Caki2 (cell line): Measurements from ENCODE around the gene C11orf24. TPM values are rescaled to one million over a fixed set of nuclear protein-coding genes. Genes with fewer than 3 reads are reported as not detected.
A peak's percentile ranks its signal among the peaks of the same experiment; 100 is the strongest.
"Not testable (repeated sequence)": the region's sequence is repeated elsewhere in the genome, so short reads cannot be mapped to it uniquely, and the experiment has no call there.

ENCODE experiments used
- DNase-seq: peaks from one replicate; pipeline ENCODE4 v3.0.0-alpha.2; 2015; ENCODE audit warnings: low read depth
- in situ Hi-C: cut with HindIII; loops from 2 replicates; pipeline ENCODE4 v1.10.0; 2016; ENCODE audit warnings: low sequenced_read_pairs, low pct_unique_long_range_greater_than_20kb, mixed read lengths
- total RNA-seq: library from RNA; depleted of rRNA; stranded (reverse); fragments of >200 nt; shearing (Covaris generic); gene quantifications from 2 replicates; pipeline ENCODE4 v1.2.3, GENCODE V29; 2014; ENCODE audit warnings: low replicate concordance

Gene C11orf24
- total RNA-seq, 1 experiment from 2014 or later, result 22.6 TPM

DNA sequence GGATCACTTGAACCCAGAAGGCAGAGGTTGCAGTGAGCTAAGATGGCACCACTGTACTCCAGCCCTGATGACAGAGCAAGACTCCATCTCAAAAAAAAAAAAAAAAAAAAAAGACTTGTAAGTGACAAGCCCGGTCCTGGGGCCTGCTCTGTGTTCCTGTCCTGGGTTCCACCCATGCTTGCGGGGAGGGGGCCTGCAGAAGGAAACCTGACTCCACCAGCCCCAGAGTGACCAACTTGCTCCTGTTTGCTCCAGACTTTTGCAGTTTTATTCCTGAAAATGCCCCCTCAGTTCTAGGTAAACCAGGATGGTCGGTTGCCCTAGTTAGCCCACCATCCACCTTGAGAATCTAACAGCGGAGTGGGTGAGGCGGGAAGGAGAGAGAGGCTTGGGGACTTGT is 30.5 kb upstream of the C11orf24 start:
- in situ Hi-C loops, result no loop called here

DNA sequence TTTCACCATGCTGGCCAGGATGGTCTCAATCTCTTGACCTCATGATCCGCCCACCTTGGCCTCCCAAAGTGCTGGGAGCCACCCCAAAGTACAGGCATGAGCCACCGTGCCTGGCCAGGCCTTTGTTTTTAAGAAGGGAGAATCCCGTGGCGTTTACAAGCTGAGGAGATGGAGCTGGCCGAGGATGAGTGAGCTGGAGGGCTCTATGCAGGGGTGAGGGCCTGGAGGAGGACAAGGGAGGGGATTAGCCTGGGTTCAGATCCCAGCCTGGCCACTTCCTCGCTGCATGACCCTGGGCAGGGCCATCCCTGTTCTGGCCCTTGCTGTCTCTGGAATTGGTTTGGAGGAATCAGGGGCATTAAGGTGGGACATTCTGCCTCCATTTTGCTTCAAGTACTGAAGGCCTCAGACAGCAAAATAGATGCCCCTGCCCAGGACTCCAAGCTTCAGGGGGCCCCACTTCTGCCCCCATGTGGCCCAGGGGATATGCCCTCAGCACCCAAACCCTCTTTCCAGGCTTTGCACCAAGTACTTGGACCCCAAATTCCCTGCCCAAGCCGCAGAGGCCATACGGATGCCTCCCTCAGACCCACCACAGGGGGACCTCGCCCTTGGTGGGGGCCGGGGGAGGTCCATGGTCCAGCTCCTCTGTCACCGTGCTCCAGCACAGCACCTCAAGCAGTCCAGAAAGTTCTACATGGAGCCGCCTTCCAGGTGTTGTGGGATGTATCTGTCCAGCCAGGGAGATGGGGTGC is 28.5 kb upstream of the C11orf24 start:
- no peak for DNase-seq
- in situ Hi-C loops, result no loop called here

More for the DNA sequence above, 30.5 kb upstream of the C11orf24 start:
- no peak for DNase-seq

- in situ Hi-C loops, DNase-seq: not testable (repeated sequence)
These were observed 27.7 kb upstream of the C11orf24 start for GRCh38 chr11:68299517-68299879.

DNA sequence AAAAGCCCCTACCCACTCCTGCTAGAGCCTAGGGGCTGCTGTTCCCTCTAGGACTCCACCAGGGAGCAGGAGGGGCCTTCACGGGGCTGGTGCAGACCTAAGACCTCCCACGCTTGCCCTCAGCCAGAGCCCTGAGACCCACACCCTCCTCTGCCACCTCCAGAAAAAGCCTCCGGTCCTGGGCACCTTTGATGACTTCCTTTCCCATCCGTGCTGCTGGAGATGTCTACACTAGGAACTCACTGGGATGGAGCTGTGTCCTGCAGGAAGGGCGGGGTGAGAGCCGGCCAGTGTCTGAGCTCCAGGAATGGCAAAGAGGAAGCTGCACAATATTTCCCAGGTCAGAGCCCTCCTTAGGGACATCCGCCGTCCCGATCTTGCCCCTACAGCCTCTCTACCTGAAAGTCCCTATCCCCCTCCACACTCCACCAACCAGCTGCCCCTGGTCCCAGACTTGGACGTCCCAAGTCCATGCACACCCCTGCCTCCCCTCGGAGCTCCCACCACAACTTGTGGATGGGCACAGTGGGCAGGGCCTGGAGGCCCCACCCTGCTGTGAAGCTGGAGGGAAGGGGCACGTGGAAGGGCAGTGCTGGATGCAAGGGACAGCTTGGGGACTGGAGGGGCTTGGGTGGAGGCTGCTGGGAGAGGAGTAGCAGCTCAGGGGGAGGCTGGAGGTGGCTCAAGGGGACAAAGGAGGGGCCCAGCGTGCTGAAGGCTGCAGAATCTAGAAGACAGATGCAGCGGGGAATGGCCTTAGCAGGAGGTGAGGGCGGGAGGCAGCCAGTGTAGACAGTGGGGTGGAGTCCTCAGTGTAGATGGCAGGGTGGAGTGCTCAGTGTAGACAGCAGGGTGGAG is 27.1 kb upstream of the C11orf24 start:
- DNase-seq, result no peak
- in situ Hi-C loops, result no loop called here

- DNase-seq, result peak; percentile 49
- in situ Hi-C loops, result no loop called here
These were observed 26.3 kb upstream of the C11orf24 start for GRCh38 chr11:68297812-68298658.

GRCh38 chr11:68297494-68297811 is 25.7 kb upstream of the C11orf24 start:
- DNase-seq, result no peak
- in situ Hi-C loops, result no loop called here

GRCh38 chr11:68297052-68297378 is 25.2 kb upstream of the C11orf24 start:
- in situ Hi-C loops, result no loop called here
- DNase-seq, result no peak

DNA sequence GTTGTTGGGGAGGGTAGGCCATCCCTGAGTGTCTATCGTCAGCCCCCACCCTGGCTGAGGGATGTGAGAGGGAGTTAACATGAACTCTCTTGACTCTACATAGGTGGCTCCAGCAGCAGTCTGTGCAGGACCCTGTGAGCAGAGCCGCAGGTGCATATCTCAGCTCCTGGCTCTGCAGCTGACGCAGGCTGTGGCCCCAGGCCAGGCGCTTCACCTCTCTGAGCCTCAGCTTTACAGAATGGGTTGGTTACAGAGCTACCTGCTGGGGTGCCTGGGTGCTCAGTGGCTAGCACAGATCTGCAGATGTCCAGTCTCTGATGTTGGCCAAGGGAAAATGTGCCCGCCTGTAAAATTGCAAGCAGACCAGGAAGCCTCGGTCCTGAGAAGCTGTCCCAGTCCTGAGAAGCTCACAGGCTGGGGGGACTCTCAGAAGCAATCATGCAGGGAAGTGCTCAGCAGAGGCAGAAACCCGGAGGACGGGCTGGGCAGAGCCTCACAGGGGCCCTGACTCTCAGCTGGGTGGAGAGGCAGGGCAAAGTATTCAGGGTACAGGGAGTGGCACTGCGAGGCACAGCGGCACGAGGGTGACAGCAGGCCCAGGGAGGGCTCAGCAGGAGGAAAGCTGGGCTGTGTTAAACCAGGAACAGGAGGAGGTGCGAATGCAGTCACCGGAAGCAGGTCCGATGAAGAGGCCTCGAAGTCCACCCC is 24.7 kb upstream of the C11orf24 start:
- in situ Hi-C loops, result no loop called here
- no peak for DNase-seq

DNA sequence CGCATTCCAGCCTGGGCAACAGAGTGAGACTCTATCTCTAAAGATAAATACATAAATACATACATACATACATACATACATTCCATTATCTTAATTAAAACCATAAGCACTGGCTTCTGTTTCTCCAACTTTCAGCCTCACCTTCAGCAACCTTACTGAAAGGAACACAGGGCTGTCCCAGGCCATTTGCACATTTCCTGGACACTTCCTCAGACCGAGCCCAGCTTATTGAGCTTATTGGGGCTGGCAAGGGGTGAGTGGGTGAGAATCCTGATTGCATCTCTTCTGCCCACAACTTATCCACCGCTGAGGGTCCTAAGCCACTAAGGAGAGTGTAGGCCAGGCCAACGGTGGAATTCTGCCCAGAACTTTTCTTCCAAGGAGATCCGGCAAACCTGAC is 24.2 kb upstream of the C11orf24 start:
- in situ Hi-C loops, result no loop called here
- DNase-seq, result no peak

GRCh38 chr11:68295271-68295670 is 23.5 kb upstream of the C11orf24 start:
- no peak for DNase-seq
- in situ Hi-C loops, result no loop called here

DNA sequence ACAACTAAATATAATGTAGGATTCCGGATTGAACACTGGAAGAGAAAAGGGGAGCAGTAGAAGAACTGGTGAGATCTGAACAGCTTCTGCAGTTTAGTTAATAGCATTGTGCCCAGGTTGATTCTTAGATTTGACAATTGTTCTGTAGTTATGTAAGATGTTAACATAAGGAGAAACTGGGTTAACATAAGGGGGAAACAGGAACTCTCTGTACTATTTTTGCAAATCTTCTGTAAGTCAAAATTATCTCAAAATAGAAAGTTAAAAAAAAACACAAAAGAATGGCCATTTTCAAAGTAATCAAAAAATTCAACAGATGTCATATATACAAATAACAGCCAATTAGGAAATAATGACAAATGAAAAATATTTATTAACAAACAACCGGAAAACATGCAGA is 21.9 kb upstream of the C11orf24 start:
- DNase-seq, result no peak
- in situ Hi-C loops, result no loop called here

DNA sequence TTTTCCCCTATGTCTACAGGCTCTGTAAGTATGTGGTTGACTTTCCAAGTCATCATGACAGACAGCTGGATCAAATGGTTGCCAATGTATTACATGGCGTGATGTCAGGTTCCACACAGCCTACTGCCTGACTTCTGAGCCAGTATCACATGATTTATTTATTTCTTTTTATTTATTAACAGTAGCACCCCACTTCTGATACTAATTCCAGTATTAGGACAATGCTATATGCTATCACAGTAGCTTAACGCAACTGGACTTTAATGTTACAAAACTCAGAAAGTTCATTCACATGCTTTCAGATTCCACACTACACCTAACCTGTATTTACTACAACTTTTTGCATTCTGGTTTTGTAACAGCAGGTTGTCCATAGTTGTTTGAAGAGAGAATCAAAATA is 17.7 kb upstream of the C11orf24 start:
- in situ Hi-C loops, result no loop called here
- DNase-seq, result no peak

DNA sequence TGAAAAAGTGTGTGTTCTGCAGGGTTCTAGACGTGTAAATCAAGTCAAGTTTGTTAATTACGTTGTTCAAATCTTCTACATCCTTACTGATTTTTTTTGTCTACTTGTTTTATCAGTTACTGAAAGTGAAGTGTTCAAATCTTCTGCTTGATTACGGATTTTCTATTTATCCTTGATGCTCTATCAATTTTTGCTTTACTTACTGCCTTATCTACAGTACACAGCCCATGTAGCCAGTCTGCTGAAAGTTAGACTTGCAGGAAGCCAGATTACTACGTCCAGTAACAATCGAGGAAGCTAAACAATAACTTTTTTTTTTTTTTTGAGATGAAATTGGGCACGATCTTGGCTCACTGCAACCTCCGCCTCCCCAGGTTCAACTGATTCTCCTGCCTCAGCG is 15.6 kb upstream of the C11orf24 start:
- in situ Hi-C loops, result no loop called here
- DNase-seq, result no peak

DNA sequence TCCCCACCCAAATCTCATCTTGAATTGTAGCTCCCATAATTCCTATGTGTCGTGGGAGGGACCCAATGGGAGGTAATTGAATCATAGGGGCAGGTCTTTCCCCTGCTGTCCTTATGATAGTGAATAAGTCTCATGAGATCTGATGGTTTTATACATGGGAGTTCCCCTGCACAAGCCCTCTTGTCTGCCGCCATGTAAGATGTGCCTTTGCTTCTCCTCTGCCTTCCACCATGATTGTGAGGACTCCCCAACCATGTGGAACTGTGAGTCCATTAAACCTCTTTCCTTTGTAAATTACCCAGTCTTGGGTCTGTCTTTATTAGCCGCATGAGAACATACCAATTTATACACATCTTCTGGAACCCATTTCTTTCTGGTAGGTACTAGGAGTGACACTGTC is 12.8 kb upstream of the C11orf24 start:
- DNase-seq, in situ Hi-C loops: not testable (repeated sequence)

- in situ Hi-C loops, result no loop called here
- DNase-seq, result no peak
These were observed 11.1 kb upstream of the C11orf24 start for GRCh38 chr11:68282861-68283230.

- no peak for DNase-seq
- in situ Hi-C loops, result no loop called here
These were observed 10.5 kb upstream of the C11orf24 start for GRCh38 chr11:68282141-68282860.

GRCh38 chr11:68279676-68280075 is 7.9 kb upstream of the C11orf24 start:
- no peak for DNase-seq
- in situ Hi-C loops, result no loop called here

DNA sequence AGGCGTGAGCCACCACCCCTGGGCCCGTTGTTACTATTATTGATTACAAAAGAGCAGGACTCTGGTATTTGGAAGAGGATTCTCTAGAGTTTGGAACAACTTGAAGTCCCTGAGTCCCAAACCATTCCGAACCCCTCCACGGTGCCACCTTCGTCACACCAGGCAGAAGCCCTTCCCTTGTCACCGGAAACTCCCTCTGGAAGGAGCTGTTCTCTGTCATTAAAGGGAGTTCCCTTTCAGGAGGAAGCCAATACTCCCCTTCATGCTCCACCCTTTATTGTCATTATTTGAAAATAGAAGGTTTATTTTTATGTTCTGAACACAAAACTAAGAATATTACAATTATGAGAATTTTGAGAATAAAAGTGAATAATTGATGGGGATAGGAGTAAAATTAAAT is 5.1 kb upstream of the C11orf24 start:
- in situ Hi-C loops, result no loop called here

More for the DNA sequence above, 5.1 kb upstream of the C11orf24 start:
- DNase-seq, result no peak
